Testis (tissue), 2 donors: ENCODE results near the gene SND1.

Source experiments
- CTCF ChIP-seq, 3 experiments: fragments of 450-650 bp in 2 of 3; fragments of 200-600 bp in 1 of 3; sonication (generic) in 1 of 3; IDR thresholded peaks; one replicate each; pipeline ENCODE4 v1.5.1; 2016 to 2019; ENCODE audit warnings: antibody characterized with exemption in 3 of 3, mild to moderate bottlenecking in 2 of 3, moderate library complexity in 1 of 3
- POLR2A ChIP-seq: fragments of 450-650 bp; IDR thresholded peaks from one replicate; pipeline ENCODE4 v1.6.1; 2017; ENCODE audit warnings: antibody characterized with exemption, mild to moderate bottlenecking, moderate library complexity

GRCh38 chr7:128122576-128123290, 470.7 kb downstream of the SND1 start:
- TF ChIP-seq CTCF (IDR thresholded peaks at IDR 0.05) (no peak), POLR2A (no peak)
